HEK293 (cell line): ENCODE results near the gene OR8D2.

Source experiments
- CTCF ChIA-PET: fragments of 350-600 bp; formaldehyde crosslinking; extraction: SDS; loops from one replicate; lab custom pipeline; 2021; ENCODE audit warnings: antibody characterized with exemption; lab: Yijun Ruan, JAX
- POLR2A ChIA-PET: fragments of 300-600 bp; formaldehyde crosslinking; extraction: SDS; loops from one replicate; lab custom pipeline; 2020; ENCODE audit warnings: antibody characterized with exemption, inconsistent platforms; lab: Yijun Ruan, JAX
- H3K27ac ChIP-seq: fragments of 200-500 bp; sonication (Bioruptor generic); 2 replicates; pipeline ENCODE4 v1.5.1; 2014; ENCODE audit warnings: low read depth, low read length, control low read depth, inconsistent platforms; ENCODE audit errors: extremely low read depth
- H3K36me3 ChIP-seq, 2 experiments: fragments of 200-500 bp in 1 of 2; sonication (Bioruptor generic) in 1 of 2; 1 replicate in 1 of 2; 2 replicates in 1 of 2; pipeline ENCODE4 v1.5.1; 2014 to 2017; ENCODE audit warnings: inconsistent platforms in 2 of 2, low read length in 2 of 2; ENCODE audit not compliant: control insufficient read depth in 2 of 2, insufficient read depth in 1 of 2
- H3K4me1 ChIP-seq: fragments of 200-500 bp; sonication (Bioruptor generic); 2 replicates; pipeline ENCODE4 v1.5.1; 2014; ENCODE audit warnings: mild to moderate bottlenecking, low read length, inconsistent platforms; ENCODE audit not compliant: control insufficient read depth, insufficient read depth
- H3K4me3 ChIP-seq: 2 replicates; pipeline ENCODE4 v1.5.1; 2011; ENCODE audit warnings: low read depth, mild to moderate bottlenecking, control low read depth, low read length, moderate library complexity
- H3K9me3 ChIP-seq: fragments of 200-500 bp; sonication (Bioruptor generic); 2 replicates; pipeline ENCODE4 v1.5.1; 2014; ENCODE audit warnings: low read depth, low read length, inconsistent platforms; ENCODE audit not compliant: control insufficient read depth, insufficient read depth
- BCL11B ChIP-seq: fragments of 450-650 bp; formaldehyde crosslinking; IDR thresholded peaks from 2 replicates; pipeline ENCODE4 v1.5.1; 2016; ENCODE audit warnings: low read depth, missing biosample characterization, missing genetic modification characterization
- MEIS1 ChIP-seq: sonication (generic); formaldehyde crosslinking; IDR thresholded peaks from 2 replicates; pipeline ENCODE4 v1.8.1; 2022; ENCODE audit warnings: missing genetic modification reagents, mild to moderate bottlenecking, borderline replicate concordance
- MZF1 ChIP-seq: fragments of 450-650 bp; formaldehyde crosslinking; IDR thresholded peaks from 2 replicates; pipeline ENCODE4 v1.5.1; 2017; ENCODE audit warnings: missing biosample characterization, missing genetic modification characterization, borderline replicate concordance
- OVOL3 ChIP-seq: fragments of 450-650 bp; formaldehyde crosslinking; IDR thresholded peaks from 2 replicates; pipeline ENCODE4 v1.5.1; 2016; ENCODE audit warnings: missing biosample characterization, missing genetic modification characterization
- PRDM1 ChIP-seq: fragments of 450-650 bp; formaldehyde crosslinking; IDR thresholded peaks from 2 replicates; pipeline ENCODE4; 2016; ENCODE audit warnings: missing biosample characterization, missing genetic modification characterization
- SCRT1 ChIP-seq: fragments of 450-650 bp; formaldehyde crosslinking; IDR thresholded peaks from 2 replicates; pipeline ENCODE4 v1.5.1; 2016; ENCODE audit warnings: missing biosample characterization, missing genetic modification characterization, borderline replicate concordance
- SETDB1 ChIP-seq: IDR thresholded peaks from one replicate; pipeline ENCODE4 v1.6.1; 2017; ENCODE audit warnings: mild to moderate bottlenecking, low read length, moderate library complexity, mixed read lengths; ENCODE audit not compliant: insufficient read length
- ZBTB44 ChIP-seq: fragments of 450-650 bp; IDR thresholded peaks from 2 replicates; pipeline ENCODE4 v1.5.1; 2018; ENCODE audit warnings: missing biosample characterization, mild to moderate bottlenecking, missing genetic modification characterization
- ZBTB49 ChIP-seq: fragments of 450-650 bp; formaldehyde crosslinking; IDR thresholded peaks from 2 replicates; pipeline ENCODE4 v1.5.1; 2016; ENCODE audit warnings: missing biosample characterization, missing genetic modification characterization, low read depth
- ZFHX2 ChIP-seq: fragments of 450-650 bp; formaldehyde crosslinking; conservative IDR thresholded peaks from 2 replicates; pipeline ENCODE4 v1.5.1; 2016; ENCODE audit warnings: missing biosample characterization, missing genetic modification characterization
- ZIC2 ChIP-seq: fragments of 450-650 bp; formaldehyde crosslinking; IDR thresholded peaks from 2 replicates; pipeline ENCODE4 v1.5.1; 2016; ENCODE audit warnings: missing biosample characterization, missing genetic modification characterization
- ZNF114 ChIP-seq: fragments of 450-650 bp; formaldehyde crosslinking; IDR thresholded peaks from 2 replicates; pipeline ENCODE4 v1.5.0; 2017; ENCODE audit warnings: missing biosample characterization, missing genetic modification characterization
- ZNF132 ChIP-seq: fragments of 450-650 bp; formaldehyde crosslinking; IDR thresholded peaks from 2 replicates; pipeline ENCODE4 v1.5.1; 2017; ENCODE audit warnings: missing biosample characterization, missing genetic modification characterization, borderline replicate concordance
- ZNF335 ChIP-seq: fragments of 450-650 bp; formaldehyde crosslinking; conservative IDR thresholded peaks from 2 replicates; pipeline ENCODE4 v1.5.1; 2016; ENCODE audit warnings: missing biosample characterization, missing genetic modification characterization
- ZNF366 ChIP-seq: fragments of 450-650 bp; formaldehyde crosslinking; conservative IDR thresholded peaks from 2 replicates; pipeline ENCODE4 v1.5.1; 2016; ENCODE audit warnings: missing biosample characterization, missing genetic modification characterization
- ZNF501 ChIP-seq: fragments of 450-650 bp; formaldehyde crosslinking; IDR thresholded peaks from 2 replicates; pipeline ENCODE4 v1.5.1; 2016; ENCODE audit warnings: missing biosample characterization, missing genetic modification characterization
- ZNF514 ChIP-seq: fragments of 450-650 bp; formaldehyde crosslinking; IDR thresholded peaks from 2 replicates; pipeline ENCODE4 v1.5.1; 2016; ENCODE audit warnings: missing biosample characterization, missing genetic modification characterization
- ZNF555 ChIP-seq: fragments of 450-650 bp; formaldehyde crosslinking; conservative IDR thresholded peaks from 2 replicates; pipeline ENCODE4 v1.5.1; 2017; ENCODE audit warnings: missing biosample characterization, mild to moderate bottlenecking, missing genetic modification characterization, inconsistent platforms
- ZNF623 ChIP-seq: fragments of 450-650 bp; formaldehyde crosslinking; IDR thresholded peaks from 2 replicates; pipeline ENCODE4 v1.5.1; 2016; ENCODE audit warnings: missing biosample characterization, missing genetic modification characterization
- ZNF624 ChIP-seq: fragments of 450-650 bp; formaldehyde crosslinking; IDR thresholded peaks from 2 replicates; pipeline ENCODE4 v1.5.1; 2017; ENCODE audit warnings: missing biosample characterization, missing genetic modification characterization
- ZNF658 ChIP-seq: fragments of 450-650 bp; formaldehyde crosslinking; IDR thresholded peaks from 2 replicates; pipeline ENCODE4; 2016; ENCODE audit warnings: missing biosample characterization, missing genetic modification characterization
- ZNF660 ChIP-seq: fragments of 450-650 bp; IDR thresholded peaks from 2 replicates; pipeline ENCODE4 v1.5.1; 2018; ENCODE audit warnings: missing biosample characterization, mild to moderate bottlenecking, missing genetic modification characterization
- ZNF670 ChIP-seq: fragments of 450-650 bp; formaldehyde crosslinking; IDR thresholded peaks from 2 replicates; pipeline ENCODE4 v1.5.1; 2016; ENCODE audit warnings: missing biosample characterization, missing genetic modification characterization, low read depth
- ZNF677 ChIP-seq: fragments of 450-650 bp; IDR thresholded peaks from 2 replicates; pipeline ENCODE4 v1.5.0; 2018; ENCODE audit warnings: missing biosample characterization, mild to moderate bottlenecking, missing genetic modification characterization, moderate library complexity
- ZNF701 ChIP-seq: fragments of 450-650 bp; formaldehyde crosslinking; IDR thresholded peaks from 2 replicates; pipeline ENCODE4 v1.5.1; 2016; ENCODE audit warnings: missing biosample characterization, missing genetic modification characterization
- ZSCAN18 ChIP-seq: fragments of 450-650 bp; formaldehyde crosslinking; IDR thresholded peaks from 2 replicates; pipeline ENCODE4 v1.5.1; 2016; ENCODE audit warnings: missing biosample characterization, missing genetic modification characterization
- ZSCAN5A ChIP-seq: fragments of 450-650 bp; formaldehyde crosslinking; IDR thresholded peaks from 2 replicates; pipeline ENCODE4 v1.5.1; 2016; ENCODE audit warnings: missing biosample characterization, missing genetic modification characterization
- ZXDB ChIP-seq: fragments of 450-650 bp; formaldehyde crosslinking; IDR thresholded peaks from 2 replicates; pipeline ENCODE4 v1.5.1; 2016; ENCODE audit warnings: missing biosample characterization, missing genetic modification characterization

OR8D2 gene

GRCh38 chr11:124313849-124314248, 6.1 kb downstream of the OR8D2 start, which contains the start of gene OR8D1 (continued):
- no peak for TF ChIP-seq ZSCAN18 (tag by site-specific recombination)
- TF ChIP-seq ZNF132 = no peak
- TF ChIP-seq ZNF670 = no peak
- no peak for TF ChIP-seq ZFHX2 (tag by site-specific recombination)
- no peak for TF ChIP-seq ZNF623 (tag by site-specific recombination)
- no peak for TF ChIP-seq ZNF335 (tag by site-specific recombination)
- TF ChIP-seq ZBTB44 (tag by site-specific recombination) = no peak
- TF ChIP-seq ZXDB = no peak

GRCh38 chr11:124313131-124313530, 6.9 kb downstream of the OR8D2 start:
- Histone ChIP-seq H3K4me3 (no peak overlapping the region), H3K4me1 (no peaks in the 10 kb centered on the region), H3K36me3 (no peaks in the 10 kb centered on the region), H3K27ac (no peak overlapping the region), H3K9me3 (no peaks in the 10 kb centered on the region)
- TF ChIP-seq BCL11B (tag by site-specific recombination) (no peak), ZNF366 (0 out of 2 replicates have a peak, but pooled peaks have one; percentile 31)
- ChIA-PET CTCF (no interaction called here), POLR2A (interaction anchor here (0.8 kb wide), 1 partner anchor 309 kb away, joined by 3 read pairs; the partner anchor contains the start of gene TBRG1)

- no peak for TF ChIP-seq OVOL3 (tag by site-specific recombination)
- no peak for TF ChIP-seq SCRT1
- TF ChIP-seq ZNF660 = no peak
- TF ChIP-seq ZNF677 (tag by site-specific recombination) = no peak
- no peak for TF ChIP-seq ZNF624 (tag by site-specific recombination)
- no peak for TF ChIP-seq ZNF701 (tag by site-specific recombination)
- TF ChIP-seq ZNF501 = no peak
- no peak for TF ChIP-seq ZNF514 (tag by site-specific recombination)
- ChIA-PET POLR2A (no interaction called here), CTCF (no interaction called here)
- H3K4me3 ChIP-seq = no peak overlapping the region
- H3K36me3 ChIP-seq = no peaks in the 10 kb centered on the region
- no peaks in the 10 kb centered on the region for H3K9me3 ChIP-seq
- H3K4me1 ChIP-seq = no peaks in the 10 kb centered on the region
- H3K27ac ChIP-seq = no peak overlapping the region
Observed at GRCh38 chr11:124311670-124312069, 8.3 kb downstream of the OR8D2 start.

- CTCF ChIA-PET = no interaction called here
- POLR2A ChIA-PET = no interaction called here
- Histone ChIP-seq H3K4me1 (no peaks in the 10 kb centered on the region), H3K36me3 (no peaks in the 10 kb centered on the region), H3K4me3 (no peak overlapping the region), H3K9me3 (no peaks in the 10 kb centered on the region), H3K27ac (no peak overlapping the region)
- TF ChIP-seq SETDB1 (no peak), PRDM1 (tag by site-specific recombination) (no peak), MZF1 (tag by site-specific recombination) (no peak), ZIC2 (tag by site-specific recombination) (no peak), MEIS1 (CRISPR knock-in tag) (no peak), ZBTB49 (tag by site-specific recombination) (no peak), ZSCAN5A (no peak), ZNF555 (tag by site-specific recombination) (no peak), ZNF658 (tag by site-specific recombination) (no peak), ZNF114 (tag by site-specific recombination) (no peak)
Observed at GRCh38 chr11:124311269-124311668, 8.7 kb downstream of the OR8D2 start.
